GM12864 (cell line): ENCODE measurements around the gene CTNNA2.

Source experiments
- DNase-seq: peaks from one replicate; pipeline ENCODE4 v3.0.0-alpha.2; 2011; ENCODE audit warnings: low read depth
- H3K4me3 ChIP-seq: 2 replicates; pipeline ENCODE4 v1.5.1; 2011; ENCODE audit warnings: mild to moderate bottlenecking, low read depth, low read length, control low read depth
- TF ChIP-seq, protein P1 (sequence below): IDR thresholded peaks from 2 replicates; pipeline ENCODE4 v1.5.1; 2011; ENCODE audit warnings: low read depth, mild to moderate bottlenecking, moderate library complexity, low read length, control low read depth, inconsistent platforms; ENCODE audit errors: missing control alignments

The CTNNA2 gene

DNA sequence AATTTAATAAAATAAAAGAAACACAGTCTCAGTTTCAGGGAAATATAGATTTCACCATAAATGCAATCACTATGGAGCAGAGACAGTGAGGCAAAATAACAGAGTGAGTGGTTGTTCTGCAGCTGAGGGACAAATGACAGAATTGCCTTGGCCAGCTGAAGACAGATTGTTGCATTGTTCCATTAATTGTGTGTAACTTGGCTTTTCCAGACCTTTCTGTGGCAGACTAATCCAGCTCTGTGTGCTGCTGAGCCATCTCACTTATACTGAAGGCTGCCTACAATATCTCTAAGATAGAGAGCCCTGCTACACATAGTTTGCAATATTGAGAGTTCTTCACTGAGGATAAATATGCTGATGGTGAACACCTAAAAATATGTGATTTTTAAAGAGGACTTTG, 780.2 kb downstream of the CTNNA2 start:
- no peak for DNase-seq

DNA sequence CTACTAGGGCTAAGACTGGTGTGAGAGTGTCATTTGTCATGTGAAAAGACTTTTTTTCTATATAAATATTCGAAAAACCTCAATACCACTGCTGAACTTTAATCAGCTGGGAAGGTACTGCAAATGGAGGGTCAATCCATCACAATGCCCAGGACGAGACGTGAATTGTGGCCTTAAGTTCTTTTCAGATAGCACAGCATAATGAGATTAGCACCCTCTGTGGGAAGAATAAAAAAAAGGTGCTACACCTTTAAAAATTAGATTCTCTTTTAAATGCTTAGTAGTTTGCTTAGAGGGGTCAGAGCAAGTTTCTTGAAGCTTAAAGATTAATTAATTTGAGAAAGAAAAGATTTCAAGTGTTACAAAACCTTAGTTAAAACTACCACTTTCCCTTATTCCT, 786.1 kb downstream of the CTNNA2 start:
- TF ChIP-seq, protein P1, sequence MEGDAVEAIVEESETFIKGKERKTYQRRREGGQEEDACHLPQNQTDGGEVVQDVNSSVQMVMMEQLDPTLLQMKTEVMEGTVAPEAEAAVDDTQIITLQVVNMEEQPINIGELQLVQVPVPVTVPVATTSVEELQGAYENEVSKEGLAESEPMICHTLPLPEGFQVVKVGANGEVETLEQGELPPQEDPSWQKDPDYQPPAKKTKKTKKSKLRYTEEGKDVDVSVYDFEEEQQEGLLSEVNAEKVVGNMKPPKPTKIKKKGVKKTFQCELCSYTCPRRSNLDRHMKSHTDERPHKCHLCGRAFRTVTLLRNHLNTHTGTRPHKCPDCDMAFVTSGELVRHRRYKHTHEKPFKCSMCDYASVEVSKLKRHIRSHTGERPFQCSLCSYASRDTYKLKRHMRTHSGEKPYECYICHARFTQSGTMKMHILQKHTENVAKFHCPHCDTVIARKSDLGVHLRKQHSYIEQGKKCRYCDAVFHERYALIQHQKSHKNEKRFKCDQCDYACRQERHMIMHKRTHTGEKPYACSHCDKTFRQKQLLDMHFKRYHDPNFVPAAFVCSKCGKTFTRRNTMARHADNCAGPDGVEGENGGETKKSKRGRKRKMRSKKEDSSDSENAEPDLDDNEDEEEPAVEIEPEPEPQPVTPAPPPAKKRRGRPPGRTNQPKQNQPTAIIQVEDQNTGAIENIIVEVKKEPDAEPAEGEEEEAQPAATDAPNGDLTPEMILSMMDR: no peak
- H3K4me3 ChIP-seq: no peak overlapping the region
- DNase-seq: no peak

More for the DNA sequence above, 780.2 kb downstream of the CTNNA2 start:
- no peak overlapping the region for H3K4me3 ChIP-seq
- TF ChIP-seq, protein P1: no peak

DNA sequence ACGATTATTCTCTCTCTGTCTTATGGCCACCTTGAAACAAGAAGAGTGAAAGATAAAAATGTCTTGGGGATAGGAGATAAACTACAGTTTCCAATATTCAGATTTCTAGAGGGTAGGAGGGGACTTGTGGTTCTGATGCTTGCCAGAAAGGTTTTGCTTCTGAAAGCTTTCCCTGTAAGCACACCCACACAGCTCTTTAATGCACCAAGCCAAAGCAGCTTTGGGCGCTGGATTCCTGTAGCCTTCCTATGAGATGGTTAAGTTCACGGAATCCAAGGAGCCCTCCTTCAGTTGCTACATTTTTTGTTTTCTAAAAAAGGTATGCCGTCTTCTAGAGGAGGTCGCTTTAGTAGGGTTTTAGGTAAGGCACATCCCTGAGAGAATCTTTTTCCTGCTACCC, 786.8 kb downstream of the CTNNA2 start:
- TF ChIP-seq, protein P1: no peak
- no peak overlapping the region for H3K4me3 ChIP-seq
- DNase-seq: no peak

GRCh38 chr2:80300346-80300745, 787.5 kb downstream of the CTNNA2 start:
- no peak overlapping the region for H3K4me3 ChIP-seq
- no peak for DNase-seq
- TF ChIP-seq, protein P1: no peak

DNA sequence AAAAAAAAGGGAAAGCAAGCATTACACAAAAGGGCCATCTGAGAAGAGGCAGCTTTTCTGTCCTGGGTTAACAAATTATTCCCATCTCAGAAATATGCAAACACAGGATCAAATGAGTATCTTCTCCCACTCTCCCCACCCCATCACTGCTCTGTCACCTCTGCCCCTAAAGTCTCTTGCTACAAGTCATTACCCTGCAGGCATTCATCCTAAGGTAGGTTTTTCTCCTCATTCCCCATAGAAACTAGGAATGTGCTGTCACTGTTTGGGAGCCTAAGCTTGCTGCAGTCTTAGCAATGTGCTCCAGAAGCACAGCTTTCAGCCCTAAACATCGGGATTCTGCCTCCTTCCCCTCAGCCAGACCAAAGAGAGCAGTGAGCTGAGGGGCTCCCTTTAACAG, 788.1 kb downstream of the CTNNA2 start:
- no peak for DNase-seq

GRCh38 chr2:80302001-80302313, 789.1 kb downstream of the CTNNA2 start:
- no peak for DNase-seq
- H3K4me3 ChIP-seq: no peak overlapping the region
- TF ChIP-seq, protein P1: no peak

More for the DNA sequence above, 788.1 kb downstream of the CTNNA2 start:
- TF ChIP-seq, protein P1: no peak
- H3K4me3 ChIP-seq: no peak overlapping the region

GRCh38 chr2:80302314-80303005, 789.6 kb downstream of the CTNNA2 start:
- no peak overlapping the region for H3K4me3 ChIP-seq
- DNase-seq: no peak
- TF ChIP-seq, protein P1: no peak
